Stimulated activated CD8-positive, alpha-beta memory T cell treated with anti-CD3 and anti-CD28 coated beads, Interleukin-4, amount 100 ng/mL, for 48 hours (primary cell): Measurements from ENCODE around the gene MED14.
"Not testable (repeated sequence)": the region's sequence is repeated elsewhere in the genome, so short reads cannot be mapped to it uniquely, and the experiment has no call there.

Source experiments
- DNase-seq: peaks from one replicate; pipeline ENCODE4 v3.0.0-alpha.2; 2020

Gene MED14

GRCh38 chrX:40735325-40736169 is at the start of gene MED14:
MED14 (minus strand) TSS chrX:40735542; CDS start chrX:40735412, 130 bp downstream.
- DNase-seq, result peak; percentile 90

DNA sequence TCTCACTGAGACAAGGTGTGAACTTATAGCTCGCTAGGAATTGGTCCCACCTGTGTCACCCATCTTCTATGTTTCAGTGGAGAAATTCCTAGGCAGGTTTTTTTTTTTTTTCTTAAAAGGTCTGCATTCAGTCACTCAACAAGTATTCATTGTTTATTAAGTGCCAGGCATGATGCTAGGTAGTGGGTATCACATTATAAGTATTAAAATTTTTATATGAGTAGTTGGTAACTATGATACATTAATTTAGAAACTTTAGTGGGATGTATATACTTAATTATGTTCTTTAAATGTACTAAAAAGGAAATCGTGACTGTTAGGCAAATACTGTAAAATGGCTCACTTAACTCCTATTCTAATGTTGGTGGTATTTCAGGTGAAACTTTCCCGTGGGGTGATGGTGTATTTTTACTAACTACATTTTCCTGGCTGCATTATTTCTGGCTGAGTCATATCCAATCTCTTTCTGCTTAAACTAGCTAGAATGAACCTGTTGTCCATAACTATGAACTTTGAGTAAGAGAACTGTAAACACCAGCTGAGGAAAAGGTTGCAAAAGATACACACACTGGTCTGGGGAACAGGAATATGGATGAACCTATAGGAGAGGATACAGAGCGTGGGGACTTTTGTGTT is 49.3 kb upstream of the MED14 start:
- no peak for DNase-seq

DNA sequence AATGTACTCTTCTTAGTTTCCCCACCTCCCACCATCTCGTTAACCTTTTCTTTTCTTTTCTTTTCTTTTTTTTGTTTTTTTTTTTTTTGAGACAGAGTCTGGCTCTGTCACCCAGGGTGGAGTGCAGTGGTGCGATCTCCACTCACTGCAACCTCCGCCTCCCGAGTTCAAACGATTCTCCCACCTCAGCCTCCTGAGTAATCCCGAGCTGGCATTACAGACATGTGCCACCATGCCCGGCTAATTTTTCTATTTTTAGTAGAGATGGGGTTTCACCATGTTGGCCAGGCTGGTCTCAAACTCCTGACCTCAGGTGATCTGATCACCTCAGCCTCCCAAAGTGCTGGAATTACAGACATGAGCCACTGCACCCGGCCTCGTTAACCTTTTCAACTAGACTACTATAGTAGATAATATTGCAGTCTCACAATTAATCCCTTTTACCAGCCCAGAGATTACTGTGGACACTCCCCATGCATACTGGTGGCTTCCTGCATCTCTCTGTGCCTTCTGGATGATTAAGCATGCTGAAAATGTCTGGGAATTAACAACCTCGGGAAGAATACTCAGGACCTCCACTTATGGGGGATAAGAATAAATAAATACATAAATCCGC is 47.4 kb upstream of the MED14 start:
- not testable (repeated sequence) for DNase-seq

DNA sequence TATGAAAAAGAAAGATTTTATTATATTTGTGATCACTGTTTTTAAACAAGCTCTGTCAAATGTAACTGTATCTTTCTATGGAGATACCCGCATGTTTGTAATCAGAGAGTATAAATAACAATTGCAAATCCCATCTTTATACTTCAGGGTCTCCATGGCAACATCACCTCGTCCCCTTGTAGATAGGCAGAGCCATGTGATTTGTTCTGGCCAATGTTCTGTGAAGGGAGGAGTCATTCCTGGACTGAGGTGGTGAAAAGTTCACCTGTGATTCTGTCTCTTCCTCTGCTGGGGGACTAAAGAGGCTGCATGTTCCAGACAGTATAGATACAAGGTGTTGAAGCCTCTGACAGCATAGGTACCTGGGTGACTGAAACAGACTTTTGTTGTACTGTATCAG is 45.6 kb upstream of the MED14 start:
- DNase-seq, result no peak

DNA sequence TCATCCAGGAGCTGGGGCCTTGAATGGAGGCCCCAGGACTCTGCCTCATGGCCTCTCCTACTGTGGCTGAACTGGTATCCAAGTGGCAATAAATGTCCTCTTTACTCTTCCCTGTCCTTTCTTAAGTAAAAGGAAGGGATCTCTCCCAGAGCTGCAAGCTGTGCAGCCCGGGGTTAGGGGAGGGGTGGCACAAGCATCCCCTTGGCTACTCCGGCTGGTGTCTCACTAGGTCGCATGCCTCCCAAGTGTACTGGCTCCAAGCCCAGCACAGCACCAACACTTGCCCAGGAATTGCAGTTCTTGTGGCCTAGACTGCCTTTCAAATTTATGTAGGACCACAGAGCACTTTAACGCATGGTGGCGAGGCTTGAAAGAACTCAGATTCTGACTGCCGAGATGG is 44.7 kb upstream of the MED14 start:
- no peak for DNase-seq

GRCh38 chrX:40778861-40779575 is 43.7 kb upstream of the MED14 start:
- DNase-seq, result no peak

- DNase-seq, result no peak
Measured at GRCh38 chrX:40773809-40774208, 38.5 kb upstream of the MED14 start.

- no peak for DNase-seq
Measured at GRCh38 chrX:40773188-40773587, 37.8 kb upstream of the MED14 start.

DNA sequence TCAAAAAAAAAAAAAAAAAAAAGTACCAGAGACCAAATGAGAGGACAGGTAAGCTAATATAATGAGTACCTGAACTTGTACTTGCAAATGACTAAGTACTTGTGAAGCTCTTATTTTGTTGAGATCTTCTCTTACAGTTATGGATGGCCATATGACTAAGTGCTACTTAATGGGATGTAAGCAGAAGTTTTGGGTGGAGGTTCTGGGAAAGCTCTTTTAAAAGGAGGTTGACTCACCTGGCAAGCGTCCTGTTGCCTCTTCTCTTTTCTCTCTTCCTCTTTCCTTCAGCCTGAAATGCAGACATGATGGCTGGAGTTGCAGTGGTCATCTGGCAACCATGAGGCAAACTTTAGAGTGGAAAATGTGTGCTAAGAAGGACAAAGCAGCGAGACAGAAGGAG is 36.9 kb upstream of the MED14 start:
- no peak for DNase-seq

DNA sequence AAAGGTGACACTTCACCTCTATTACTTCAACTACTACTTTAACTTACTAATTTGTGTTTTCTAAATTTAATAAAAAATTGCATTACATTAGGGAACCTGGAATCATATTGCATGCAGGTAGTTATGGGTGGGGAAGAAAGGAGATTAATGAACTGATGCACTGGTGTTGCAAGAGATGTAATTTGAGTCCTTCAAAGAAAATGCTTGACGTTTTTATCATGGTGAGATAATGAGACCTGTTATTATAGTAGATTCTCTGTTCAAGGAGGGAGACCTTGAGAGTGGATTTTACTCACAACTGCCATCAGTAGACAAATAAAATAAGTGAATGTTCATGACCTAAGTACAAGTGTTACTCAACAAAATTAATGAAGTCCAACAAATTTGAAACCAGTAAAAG is 26.4 kb upstream of the MED14 start:
- no peak for DNase-seq

- DNase-seq, result no peak
Measured at GRCh38 chrX:40759374-40759773, 24.0 kb upstream of the MED14 start.

DNA sequence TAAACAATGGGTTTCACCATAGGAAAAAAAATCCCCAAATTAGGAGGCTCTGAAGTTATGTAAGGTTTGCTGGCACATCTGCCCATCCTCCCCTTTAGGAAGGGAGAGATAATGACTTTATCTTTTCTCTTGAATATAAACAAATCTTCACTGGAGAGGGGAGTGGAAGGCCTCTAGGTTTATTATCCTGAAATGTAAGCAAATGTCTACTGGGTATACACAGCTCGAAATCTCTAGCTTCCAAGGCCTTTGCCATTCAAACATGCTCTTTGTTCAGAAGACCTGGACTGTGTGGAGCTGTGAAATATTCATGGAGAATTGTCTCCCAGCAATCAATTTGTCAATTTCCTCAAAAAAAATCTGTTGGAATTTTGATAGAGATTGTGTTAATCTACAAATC is 21.7 kb upstream of the MED14 start:
- no peak for DNase-seq

DNA sequence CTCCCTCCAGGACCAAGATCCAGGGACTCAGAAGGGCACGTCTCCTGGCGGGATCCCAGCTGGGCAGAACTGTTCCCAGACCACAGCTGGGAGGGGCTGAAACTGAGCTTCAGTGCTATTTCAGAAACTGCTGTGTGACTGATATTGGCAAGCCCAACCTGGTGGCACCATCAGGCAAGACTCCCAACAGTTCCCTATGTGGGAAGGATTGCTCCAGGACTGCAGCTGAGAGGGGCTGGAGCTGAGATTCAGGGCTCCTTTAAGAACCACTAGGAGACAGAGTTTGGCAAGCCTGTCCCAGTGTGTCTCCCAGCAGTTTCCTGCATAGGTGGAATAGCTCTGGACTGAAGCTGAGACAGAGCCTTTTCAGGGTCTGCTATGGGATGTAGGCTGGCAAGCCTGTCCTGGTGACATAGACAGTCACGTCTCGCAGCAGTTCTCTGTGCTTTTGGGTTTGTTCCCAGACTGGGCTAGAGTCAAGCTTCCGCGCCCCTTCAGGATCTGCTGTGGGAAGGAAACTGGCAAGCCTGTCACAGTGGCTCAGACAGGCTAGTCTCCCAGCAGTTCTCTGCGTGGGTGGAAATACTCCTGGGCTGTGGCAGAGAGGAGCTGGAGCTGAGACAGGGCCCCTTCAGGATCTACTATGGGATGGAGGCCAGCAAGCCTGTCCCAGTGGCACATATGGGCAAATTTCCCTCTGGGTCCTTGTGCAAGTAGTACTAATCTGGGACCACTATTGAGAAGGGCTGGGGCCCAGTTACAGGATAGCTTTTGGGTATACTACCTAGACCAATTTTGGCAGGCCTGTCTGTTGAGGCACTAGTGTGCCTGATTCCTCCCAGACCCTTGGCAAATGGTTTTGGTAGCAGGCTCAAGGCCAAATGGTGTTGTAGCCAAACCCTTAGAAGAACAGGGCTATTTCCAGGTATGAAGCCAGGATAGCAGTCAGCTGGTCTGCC is 20.2 kb upstream of the MED14 start:
- no peak for DNase-seq

GRCh38 chrX:40749681-40750494 is 14.5 kb upstream of the MED14 start:
- no peak for DNase-seq

DNA sequence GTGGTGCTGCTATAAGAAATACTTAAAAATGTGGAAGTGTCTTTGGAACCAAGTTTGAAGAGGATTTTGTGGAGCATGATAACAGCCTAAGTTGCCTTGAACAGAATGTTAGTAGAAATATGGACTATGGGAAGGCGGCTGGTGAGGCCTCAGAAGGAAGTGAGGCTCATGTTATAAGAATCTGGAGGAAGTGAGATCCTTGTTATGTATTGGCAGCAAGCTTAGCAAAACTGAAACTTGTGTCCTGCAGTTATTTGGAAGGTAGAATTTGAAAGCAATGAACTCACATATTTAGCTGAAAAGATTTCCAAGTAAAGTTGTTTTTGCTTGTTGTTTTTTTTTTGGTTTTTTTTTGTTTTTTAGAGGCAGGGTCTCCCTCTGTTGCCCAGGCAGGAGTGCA is 13.6 kb upstream of the MED14 start:
- DNase-seq, result no peak

- DNase-seq, result no peak
Measured at GRCh38 chrX:40746521-40746920, 11.2 kb upstream of the MED14 start.

GRCh38 chrX:40736170-40736505 is 796 bp upstream of the MED14 start:
- no peak for DNase-seq

- peak; percentile 33 for DNase-seq
Measured at GRCh38 chrX:40734971-40735324, 394 bp downstream of the MED14 start.

DNA sequence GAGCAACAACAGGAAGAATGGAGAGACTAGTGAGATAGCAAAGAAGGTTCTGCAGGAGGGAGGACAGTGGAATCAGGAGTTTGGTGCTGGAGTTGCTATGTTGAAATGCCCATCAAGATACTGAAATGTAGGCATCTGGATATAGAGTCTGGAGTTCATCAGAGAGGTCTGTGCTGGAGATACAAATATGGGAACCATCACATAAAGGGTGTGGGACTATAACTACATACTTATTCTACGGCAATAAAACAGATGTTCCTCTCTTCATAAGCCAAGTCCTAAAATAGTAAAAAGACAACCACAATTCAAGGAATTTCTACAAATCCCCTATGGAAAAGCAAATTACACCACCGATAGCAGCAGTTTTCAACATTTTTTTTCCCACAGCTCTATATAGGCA is 1.6 kb downstream of the MED14 start:
- DNase-seq, result no peak

DNA sequence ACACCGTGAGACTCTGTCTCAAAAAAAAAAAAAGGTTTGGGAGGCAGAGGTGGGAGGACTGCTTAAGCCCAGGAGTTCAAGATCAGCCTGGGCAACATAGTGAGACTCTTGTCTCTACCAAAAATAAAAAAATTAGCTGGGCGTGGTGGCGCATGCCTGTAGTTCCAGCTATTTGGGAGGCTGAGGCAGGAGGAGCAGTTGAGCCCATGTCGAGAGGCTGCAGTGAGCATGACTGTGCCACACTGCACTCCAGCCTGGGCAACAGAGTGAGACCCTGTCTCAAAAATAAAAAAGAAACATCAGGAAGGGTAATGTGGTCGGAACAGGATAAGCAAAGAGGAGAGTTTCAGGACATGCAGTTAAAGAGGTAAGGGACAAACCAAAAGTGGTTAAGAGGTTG is 2.8 kb downstream of the MED14 start:
- not testable (repeated sequence) for DNase-seq
